WTC11 (cell line): Measurements from ENCODE around the gene GDI1. TPM values are rescaled to one million over a fixed set of nuclear protein-coding genes. Genes with fewer than 3 reads are reported as not detected.

Experiments
- ATAC-seq: fragments of 200-7000 bp; cut with Tn5 transposase; 2 replicates; pipeline ENCODE4 v1.10.0; 2021; ENCODE audit warnings: mild to moderate bottlenecking, moderate library complexity
- CTCF ChIA-PET: fragments of 300-600 bp; sonication (Branson Sonifier 250); formaldehyde crosslinking; loops from one replicate; lab custom pipeline; 2021; ENCODE audit warnings: antibody characterized with exemption; lab: Charles Lee
- POLR2A ChIA-PET: fragments of 350-600 bp; sonication (Branson Sonifier 250); formaldehyde crosslinking; loops from one replicate; lab custom pipeline; 2021; ENCODE audit warnings: antibody characterized with exemption; lab: Charles Lee
- DNase-seq: peaks from one replicate; pipeline ENCODE4 v3.0.0; 2021; ENCODE audit warnings: low spot score
- H3K27ac Mint-ChIP-seq: 2 replicates; pipeline ENCODE4 v1.8.0; 2021; ENCODE audit warnings: mixed read lengths
- H3K27me3 Mint-ChIP-seq: 2 replicates; pipeline ENCODE4 v1.8.0; 2021; ENCODE audit warnings: low read depth, mild to moderate bottlenecking, moderate library complexity, mixed read lengths
- H3K36me3 Mint-ChIP-seq: 2 replicates; pipeline ENCODE4 v1.8.0; 2021; ENCODE audit warnings: mixed read lengths
- H3K4me1 Mint-ChIP-seq: 2 replicates; pipeline ENCODE4 v1.8.0; 2022; ENCODE audit warnings: mixed read lengths
- H3K4me3 Mint-ChIP-seq: 2 replicates; pipeline ENCODE4 v1.8.0; 2021; ENCODE audit warnings: mild to moderate bottlenecking, moderate library complexity, mixed read lengths
- H3K9me3 Mint-ChIP-seq: 2 replicates; pipeline ENCODE4 v1.8.0; 2021; ENCODE audit warnings: mixed read lengths
- AR ChIP-seq: fragments of 250-450 bp; sonication (Bioruptor Pico); IDR thresholded peaks from 2 replicates; pipeline ENCODE4 v1.9.0; 2021; ENCODE audit warnings: mild to moderate bottlenecking
- ATF1 ChIP-seq: sonication (generic); formaldehyde crosslinking; IDR thresholded peaks from 2 replicates; pipeline ENCODE4 v1.8.1; 2023; ENCODE audit warnings: mild to moderate bottlenecking, moderate library complexity, missing genetic modification reagents
- EMX1 ChIP-seq: fragments of 250-450 bp; sonication (Bioruptor Pico); IDR thresholded peaks from 2 replicates; pipeline ENCODE4 v1.8.0; 2021; ENCODE audit warnings: mild to moderate bottlenecking
- FOXK1 ChIP-seq: sonication (generic); formaldehyde crosslinking; IDR thresholded peaks from 2 replicates; pipeline ENCODE4 v1.8.0; 2022; ENCODE audit warnings: mild to moderate bottlenecking, moderate library complexity, missing genetic modification reagents
- GABPB1 ChIP-seq: sonication (generic); formaldehyde crosslinking; IDR thresholded peaks from 2 replicates; pipeline ENCODE4 v1.8.1; 2023; ENCODE audit warnings: mild to moderate bottlenecking, missing genetic modification reagents
- GTF2I ChIP-seq: fragments of 250-450 bp; sonication (Bioruptor Pico); conservative IDR thresholded peaks from 2 replicates; pipeline ENCODE4 v1.4.0; 2021; ENCODE audit warnings: mild to moderate bottlenecking
- IRF2 ChIP-seq: sonication (generic); formaldehyde crosslinking; IDR thresholded peaks from 2 replicates; pipeline ENCODE4 v1.8.0; 2022; ENCODE audit warnings: low read depth, missing genetic modification reagents, borderline replicate concordance
- JAZF1 ChIP-seq: fragments of 250-450 bp; sonication (Bioruptor Pico); IDR thresholded peaks from 2 replicates; pipeline ENCODE4 v1.9.0; 2021; ENCODE audit warnings: moderate library complexity, mild to moderate bottlenecking, inconsistent platforms
- MYBL2 ChIP-seq: sonication (generic); formaldehyde crosslinking; IDR thresholded peaks from 2 replicates; pipeline ENCODE4 v1.8.1; 2023; ENCODE audit warnings: mild to moderate bottlenecking, moderate library complexity, missing genetic modification reagents
- NFE2L1 ChIP-seq: sonication (generic); formaldehyde crosslinking; IDR thresholded peaks from 2 replicates; pipeline ENCODE4 v1.8.1; 2023; ENCODE audit warnings: missing genetic modification reagents
- NR3C1 ChIP-seq: sonication (generic); formaldehyde crosslinking; conservative IDR thresholded peaks from 2 replicates; pipeline ENCODE4 v1.8.1; 2023; ENCODE audit warnings: low read depth, mild to moderate bottlenecking, missing genetic modification reagents
- OVOL2 ChIP-seq: fragments of 250-450 bp; sonication (Bioruptor Pico); IDR thresholded peaks from 2 replicates; pipeline ENCODE4 v1.9.0; 2021; ENCODE audit warnings: mild to moderate bottlenecking, borderline replicate concordance
- RORB ChIP-seq: fragments of 250-450 bp; sonication (Bioruptor Pico); IDR thresholded peaks from 2 replicates; pipeline ENCODE4 v1.9.0; 2021; ENCODE audit warnings: mild to moderate bottlenecking
- SMAD4 ChIP-seq: sonication (generic); formaldehyde crosslinking; IDR thresholded peaks from 2 replicates; pipeline ENCODE4 v1.8.0; 2022; ENCODE audit warnings: mild to moderate bottlenecking, missing genetic modification reagents
- TEAD1 ChIP-seq: sonication (generic); formaldehyde crosslinking; IDR thresholded peaks from 2 replicates; pipeline ENCODE4 v1.8.0; 2022; ENCODE audit warnings: mild to moderate bottlenecking, missing genetic modification reagents
- ZBTB43 ChIP-seq: sonication (generic); formaldehyde crosslinking; IDR thresholded peaks from 2 replicates; pipeline ENCODE4 v1.8.1; 2023; ENCODE audit warnings: mild to moderate bottlenecking, missing genetic modification reagents
- ZNF121 ChIP-seq: sonication (generic); formaldehyde crosslinking; IDR thresholded peaks from 2 replicates; pipeline ENCODE4 v1.8.0; 2023; ENCODE audit warnings: missing genetic modification reagents
- total RNA-seq: library from RNA; stranded (reverse); gene quantifications from 3 replicates; pipeline ENCODE4 v1.2.3, GENCODE V29; 2021
- TF ChIP-seq, protein P1 (sequence below): sonication (generic); formaldehyde crosslinking; IDR thresholded peaks from 2 replicates; pipeline ENCODE4 v1.8.0; 2022; ENCODE audit warnings: mild to moderate bottlenecking, missing genetic modification reagents
- TF ChIP-seq, protein P2 (sequence below): fragments of 250-450 bp; sonication (Bioruptor Pico); conservative IDR thresholded peaks from 2 replicates; pipeline ENCODE4 v1.9.0; 2021; ENCODE audit warnings: mild to moderate bottlenecking
- TF ChIP-seq, protein P3 (sequence below): fragments of 250-450 bp; sonication (Bioruptor Pico); IDR thresholded peaks from 2 replicates; pipeline ENCODE4 v2.1.2; 2022; ENCODE audit warnings: mild to moderate bottlenecking, moderate library complexity
- TF ChIP-seq, protein P4 (sequence below): sonication (generic); formaldehyde crosslinking; IDR thresholded peaks from 2 replicates; pipeline ENCODE4 v1.8.1; 2023; ENCODE audit warnings: mild to moderate bottlenecking, moderate library complexity, missing genetic modification reagents

Gene GDI1
- total RNA-seq, 1 experiment from 2014 or later = 108 TPM

DNA sequence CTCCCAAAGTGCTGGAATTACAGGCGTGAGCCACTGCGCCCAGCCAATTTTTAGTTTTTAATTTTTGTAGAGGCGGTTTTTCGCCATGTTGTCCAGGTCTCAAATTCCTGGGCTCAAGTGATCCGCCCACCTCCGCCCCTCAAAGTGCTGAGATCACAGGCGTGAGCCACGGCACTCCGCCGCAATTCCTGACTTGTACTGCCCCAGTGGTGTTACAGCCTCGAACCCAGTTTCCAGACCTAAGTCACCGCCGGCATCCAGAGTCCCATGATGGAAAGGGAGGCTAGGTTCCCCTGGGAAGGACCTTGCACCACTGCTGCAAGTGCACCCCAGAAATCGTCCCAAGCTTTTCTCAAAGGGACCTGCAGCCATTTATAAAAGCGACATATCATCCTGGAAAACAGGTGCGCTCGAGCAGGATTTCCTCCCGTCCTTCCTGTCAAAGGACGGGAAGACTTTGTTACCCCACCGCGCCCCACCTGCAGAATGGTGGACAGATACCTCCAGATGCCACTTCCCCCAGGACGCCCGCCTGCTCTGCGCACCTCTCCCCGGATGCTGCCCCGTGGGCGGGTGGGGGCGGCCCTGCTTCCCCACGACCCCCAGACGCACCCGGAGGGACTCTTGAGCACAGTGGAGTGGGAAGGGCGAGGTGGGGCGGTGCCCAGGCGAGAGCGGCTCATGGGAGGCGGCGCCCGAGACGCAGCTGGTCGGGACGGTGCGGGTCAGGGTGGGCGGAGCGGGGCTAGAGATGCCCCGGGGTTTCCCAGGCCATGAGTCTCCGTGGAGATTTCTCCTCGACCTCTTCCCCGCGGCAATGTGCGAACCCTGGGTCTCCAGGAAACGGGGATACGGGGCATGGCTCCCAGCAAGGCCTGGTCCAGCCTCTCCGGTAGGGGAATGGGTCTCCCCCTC lies 39.7 kb upstream of the GDI1 start:
- Mint-ChIP-seq H3K27ac (peak overlapping the region; percentile 99), H3K4me3 (peak overlapping the region; percentile 97), H3K36me3 (peaks cover 25% of the 10 kb centered on the region), H3K4me1 (peaks cover 16% of the 10 kb centered on the region), H3K9me3 (no peaks in the 10 kb centered on the region)
- CTCF ChIA-PET = interaction anchor here (0.8 to 2.8 kb wide), 2 partner anchors 24 to 130 kb away, joined by 3 to 7 read pairs; no protein-coding TSS in a partner anchor
- ATAC-seq = peak; percentile 21
- POLR2A ChIA-PET = interaction anchor here (0.8 to 2.6 kb wide), 7 partner anchors 15 to 32 kb away, joined by 3 to 12 read pairs (median 6); partner anchors contain the start of gene EMD
- no peak for TF ChIP-seq ATF1 (CRISPR knock-in tag)
- TF ChIP-seq ZBTB43 = 0 out of 2 replicates have a peak, but pooled peaks have one; percentile 29
- TF ChIP-seq, all 79 proteins: peak for 1
- H3K27me3 Mint-ChIP-seq = no peaks in the 10 kb centered on the region
- peak; percentile 44 for DNase-seq

- Mint-ChIP-seq H3K4me3 (peak within 1 kb of the TSS; percentile 97), H3K27me3 (no peaks in the 10 kb centered on the region), H3K36me3 (peaks cover 25% of the 10 kb centered on the region), H3K27ac (peak within 1 kb of the TSS; percentile 99), H3K4me1 (peaks cover 16% of the 10 kb centered on the region), H3K9me3 (no peaks in the 10 kb centered on the region)
- DNase-seq (peak; percentile 91), ATAC-seq (peak; percentile 51)
- ChIA-PET POLR2A (interaction anchor here (0.8 to 2.6 kb wide), 8 partner anchors 11 to 31 kb away, joined by 3 to 12 read pairs (median 6); partner anchors contain the start of genes DNASE1L1 and EMD), CTCF (interaction anchor here (2.8 kb wide), 1 partner anchor 129 kb away, joined by 7 read pairs; no protein-coding TSS in a partner anchor)
- TF ChIP-seq JAZF1 (no peak), FOXK1 (CRISPR knock-in tag) (peak; percentile 62; the same call in 1 of the 2 replicates), AR (CRISPR knock-in tag) (0 out of 2 replicates have a peak, but pooled peaks have one; percentile 42), EMX1 (no peak), ZNF121 (CRISPR knock-in tag) (no peak), GABPB1 (CRISPR knock-in tag) (peak; percentile 52; the same call in 1 of the 2 replicates), TEAD1 (CRISPR knock-in tag) (peak; percentile 45), NFE2L1 (no peak), NR3C1 (CRISPR knock-in tag) (no peak), GTF2I (no peak), MYBL2 (CRISPR knock-in tag) (no peak), IRF2 (CRISPR knock-in tag) (no peak), SMAD4 (CRISPR knock-in tag) (no peak), RORB (no peak), OVOL2 (no peak)
- TF ChIP-seq, protein P1, sequence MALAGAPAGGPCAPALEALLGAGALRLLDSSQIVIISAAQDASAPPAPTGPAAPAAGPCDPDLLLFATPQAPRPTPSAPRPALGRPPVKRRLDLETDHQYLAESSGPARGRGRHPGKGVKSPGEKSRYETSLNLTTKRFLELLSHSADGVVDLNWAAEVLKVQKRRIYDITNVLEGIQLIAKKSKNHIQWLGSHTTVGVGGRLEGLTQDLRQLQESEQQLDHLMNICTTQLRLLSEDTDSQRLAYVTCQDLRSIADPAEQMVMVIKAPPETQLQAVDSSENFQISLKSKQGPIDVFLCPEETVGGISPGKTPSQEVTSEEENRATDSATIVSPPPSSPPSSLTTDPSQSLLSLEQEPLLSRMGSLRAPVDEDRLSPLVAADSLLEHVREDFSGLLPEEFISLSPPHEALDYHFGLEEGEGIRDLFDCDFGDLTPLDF (CRISPR knock-in tag) = no peak
- TF ChIP-seq, protein P2, sequence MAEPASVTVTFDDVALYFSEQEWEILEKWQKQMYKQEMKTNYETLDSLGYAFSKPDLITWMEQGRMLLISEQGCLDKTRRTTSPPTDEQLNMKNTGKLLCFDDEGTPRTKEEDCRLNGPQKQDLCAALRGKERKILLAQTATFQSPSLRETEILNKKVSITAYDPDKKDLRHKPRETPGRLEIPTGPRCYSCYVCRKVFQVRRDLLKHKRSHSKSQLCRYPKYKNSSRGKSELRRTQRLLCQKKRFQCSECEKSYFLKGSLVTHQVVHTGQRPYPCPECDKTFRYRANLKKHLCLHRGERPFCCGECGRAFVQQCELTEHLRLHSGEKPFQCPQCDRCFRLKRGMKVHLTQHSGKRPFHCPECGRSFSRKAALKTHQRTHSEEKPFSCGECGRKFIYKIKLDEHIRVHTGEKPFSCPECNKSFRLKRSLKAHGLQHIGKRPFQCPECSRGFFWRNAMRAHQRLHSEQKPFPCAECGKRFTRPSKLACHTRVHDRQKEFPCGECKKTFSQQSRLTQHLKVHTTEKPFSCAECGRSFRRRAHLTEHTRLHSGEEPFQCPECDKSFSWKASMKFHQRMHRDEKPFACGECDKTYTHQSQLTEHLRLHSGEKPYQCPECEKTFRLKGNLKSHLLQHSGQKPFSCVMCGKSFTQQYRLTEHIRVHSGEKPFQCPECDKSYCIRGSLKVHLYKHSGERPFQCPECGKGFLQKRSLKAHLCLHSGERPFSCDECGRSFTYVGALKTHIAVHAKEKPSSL (CRISPR knock-in tag) = no peak; the same call in 1 of the 2 replicates
- TF ChIP-seq, protein P3, sequence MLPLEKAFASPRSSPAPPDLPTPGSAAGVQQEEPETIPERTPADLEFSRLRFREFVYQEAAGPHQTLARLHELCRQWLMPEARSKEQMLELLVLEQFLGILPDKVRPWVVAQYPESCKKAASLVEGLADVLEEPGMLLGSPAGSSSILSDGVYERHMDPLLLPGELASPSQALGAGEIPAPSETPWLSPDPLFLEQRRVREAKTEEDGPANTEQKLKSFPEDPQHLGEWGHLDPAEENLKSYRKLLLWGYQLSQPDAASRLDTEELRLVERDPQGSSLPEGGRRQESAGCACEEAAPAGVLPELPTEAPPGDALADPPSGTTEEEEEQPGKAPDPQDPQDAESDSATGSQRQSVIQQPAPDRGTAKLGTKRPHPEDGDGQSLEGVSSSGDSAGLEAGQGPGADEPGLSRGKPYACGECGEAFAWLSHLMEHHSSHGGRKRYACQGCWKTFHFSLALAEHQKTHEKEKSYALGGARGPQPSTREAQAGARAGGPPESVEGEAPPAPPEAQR (CRISPR knock-in tag) = no peak
- TF ChIP-seq, protein P4, sequence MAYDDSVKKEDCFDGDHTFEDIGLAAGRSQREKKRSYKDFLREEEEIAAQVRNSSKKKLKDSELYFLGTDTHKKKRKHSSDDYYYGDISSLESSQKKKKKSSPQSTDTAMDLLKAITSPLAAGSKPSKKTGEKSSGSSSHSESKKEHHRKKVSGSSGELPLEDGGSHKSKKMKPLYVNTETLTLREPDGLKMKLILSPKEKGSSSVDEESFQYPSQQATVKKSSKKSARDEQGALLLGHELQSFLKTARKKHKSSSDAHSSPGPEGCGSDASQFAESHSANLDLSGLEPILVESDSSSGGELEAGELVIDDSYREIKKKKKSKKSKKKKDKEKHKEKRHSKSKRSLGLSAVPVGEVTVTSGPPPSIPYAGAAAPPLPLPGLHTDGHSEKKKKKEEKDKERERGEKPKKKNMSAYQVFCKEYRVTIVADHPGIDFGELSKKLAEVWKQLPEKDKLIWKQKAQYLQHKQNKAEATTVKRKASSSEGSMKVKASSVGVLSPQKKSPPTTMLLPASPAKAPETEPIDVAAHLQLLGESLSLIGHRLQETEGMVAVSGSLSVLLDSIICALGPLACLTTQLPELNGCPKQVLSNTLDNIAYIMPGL = peak; percentile 79; the same call in 1 of the 2 replicates
Observed at GRCh38 chrX:154397888-154398667, 38.9 kb upstream of the GDI1 start, which contains the start of gene RPL10. Gene RPL10 (plus strand): TSS chrX:154398377. CDS start chrX:154398520, 143 bp downstream.
